Panc1 (cell line): ENCODE data around the gene NRP1. TPM values are rescaled to one million over a fixed set of nuclear protein-coding genes. Genes with fewer than 3 reads are reported as not detected.
A peak's percentile ranks its signal among the peaks of the same experiment; 100 is the strongest.

Experiments used
- ATAC-seq: fragments of 200-7000 bp; cut with Tn5 transposase; 2 replicates; pipeline ENCODE4 v1.9.1; 2020; ENCODE audit warnings: mild to moderate bottlenecking, moderate library complexity
- BruUV-seq: library from RNA; stranded (reverse); fragments of 400-500 nt; replicated peaks from 2 replicates; lab custom pipeline; 2021; lab: Mats Ljungman, UMichigan
- CTCF ChIA-PET: fragments of 300-600 bp; sonication (Branson Sonifier 250); formaldehyde crosslinking; loops from one replicate; lab custom pipeline; 2022; ENCODE audit warnings: antibody characterized with exemption; lab: Charles Lee
- POLR2A ChIA-PET: fragments of 300-600 bp; sonication (Branson Sonifier 250); formaldehyde crosslinking; loops from one replicate; lab custom pipeline; 2022; ENCODE audit warnings: antibody characterized with exemption; lab: Charles Lee
- DNase-seq: peaks from one replicate; pipeline ENCODE4 v3.0.0-alpha.2; 2010; ENCODE audit warnings: low read depth, low spot score
- H3K27ac ChIP-seq: 2 replicates; pipeline ENCODE4 v1.5.1; 2011; ENCODE audit warnings: mild to moderate bottlenecking, low read length, inconsistent platforms
- H3K27me3 ChIP-seq: fragments of 200-500 bp; sonication (Bioruptor generic); 2 replicates; pipeline ENCODE4 v1.6.0; 2014; ENCODE audit warnings: low read length, inconsistent platforms; ENCODE audit not compliant: control insufficient read depth, insufficient read depth
- H3K36me3 ChIP-seq: fragments of 200-500 bp; sonication (Bioruptor generic); 2 replicates; pipeline ENCODE4 v1.5.1; 2014; ENCODE audit warnings: inconsistent platforms, mild to moderate bottlenecking, low read length, moderate library complexity; ENCODE audit not compliant: control insufficient read depth, insufficient read depth
- H3K4me1 ChIP-seq: 2 replicates; pipeline ENCODE4 v1.5.1; 2011; ENCODE audit warnings: inconsistent platforms, mild to moderate bottlenecking, low read length, moderate library complexity; ENCODE audit not compliant: control insufficient read depth, insufficient read depth
- H3K4me3 ChIP-seq, 2 experiments: 2 replicates each; pipeline ENCODE4 v1.5.1; 2011 to 2012; ENCODE audit warnings: low read depth in 2 of 2, low read length in 2 of 2, mild to moderate bottlenecking in 2 of 2, inconsistent platforms in 1 of 2, moderate library complexity in 1 of 2
- H3K9me3 ChIP-seq: fragments of 200-500 bp; sonication (Bioruptor generic); 2 replicates; pipeline ENCODE4 v1.5.1; 2014; ENCODE audit warnings: low read depth, mild to moderate bottlenecking, inconsistent platforms, low read length, moderate library complexity; ENCODE audit not compliant: control insufficient read depth, insufficient read depth
- POLR2AphosphoS5 ChIP-seq: IDR thresholded peaks from 2 replicates; pipeline ENCODE4 v1.6.1; 2012; ENCODE audit warnings: mild to moderate bottlenecking, low read depth, low read length, moderate library complexity
- SIN3A ChIP-seq: IDR thresholded peaks from 2 replicates; pipeline ENCODE4 v1.6.1; 2012; ENCODE audit warnings: low read depth, mild to moderate bottlenecking, low read length, moderate library complexity, borderline replicate concordance; ENCODE audit not compliant: insufficient read depth
- TCF7L2 ChIP-seq: IDR thresholded peaks from 2 replicates; pipeline ENCODE4 v1.6.1; 2011; ENCODE audit warnings: mild to moderate bottlenecking, low read depth, low read length, inconsistent platforms
- in situ Hi-C: cut with HindIII; loops from 2 replicates; pipeline ENCODE4 v1.10.0; 2016; ENCODE audit warnings: low sequenced_read_pairs, low pct_unique_long_range_greater_than_20kb
- intact Hi-C: fragments of 100-400 bp; cut with micrococcal nuclease; formaldehyde crosslinking; loops from one replicate; pipeline ENCODE4 v1.10.0; 2022; ENCODE audit not compliant: unreplicated experiment
- total RNA-seq: library from RNA; stranded (reverse); gene quantifications from one replicate; pipeline ENCODE4 v1.2.1, GENCODE V29; 2021; ENCODE audit not compliant: unreplicated experiment
- TF ChIP-seq, protein P1 (sequence below), 2 experiments: IDR thresholded peaks; 2 replicates each; pipeline ENCODE4 v1.6.1; 2011 to 2012; ENCODE audit warnings: low read depth in 2 of 2, control low read depth in 1 of 2, low read length in 1 of 2, mild to moderate bottlenecking in 1 of 2, moderate library complexity in 1 of 2; ENCODE audit not compliant: insufficient read depth in 1 of 2
- TF ChIP-seq, protein P2 (sequence below): fragments of 450-650 bp; IDR thresholded peaks from 2 replicates; pipeline ENCODE4 v1.5.1; 2017; ENCODE audit warnings: mild to moderate bottlenecking

The NRP1 gene
- total RNA-seq, 1 experiment from 2014 or later, result 93.4 TPM

DNA sequence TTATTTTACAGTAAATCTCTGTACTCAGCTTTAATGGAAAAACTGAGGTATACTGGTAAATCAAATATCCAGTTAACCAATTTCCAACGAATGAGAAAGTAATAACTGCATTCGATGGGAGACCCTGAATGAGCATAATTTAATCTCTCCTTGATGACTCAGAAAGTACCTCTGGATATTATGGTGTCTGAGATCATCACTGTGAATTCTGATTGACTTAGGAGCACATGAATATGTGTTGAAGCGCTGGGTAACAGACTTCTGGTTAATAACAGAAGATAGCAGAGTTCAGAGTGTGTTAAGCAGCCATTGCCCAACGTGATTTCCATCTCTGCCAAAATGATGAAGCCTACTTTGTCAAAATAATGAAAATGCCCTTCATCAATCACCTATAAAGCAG, 116.6 kb downstream of the NRP1 start:
- no peaks in the 10 kb centered on the region for H3K9me3 ChIP-seq
- ChIA-PET POLR2A (no interaction called here), CTCF (no interaction called here)
- no peak for ATAC-seq
- DNase-seq, result no peak
- intact Hi-C loops (no loop called here), in situ Hi-C loops (no loop called here)
- H3K36me3 ChIP-seq, result peaks cover 7% of the 10 kb centered on the region; the same call in 1 of the 2 replicates
- no TSS peak for BruUV-seq
- peak overlapping the region; percentile 80 for H3K27ac ChIP-seq
- peaks cover 9% of the 10 kb centered on the region for H3K4me1 ChIP-seq
- H3K4me3 ChIP-seq, result no peak overlapping the region
- no peak for TF ChIP-seq POLR2AphosphoS5
- TF ChIP-seq, protein P1, sequence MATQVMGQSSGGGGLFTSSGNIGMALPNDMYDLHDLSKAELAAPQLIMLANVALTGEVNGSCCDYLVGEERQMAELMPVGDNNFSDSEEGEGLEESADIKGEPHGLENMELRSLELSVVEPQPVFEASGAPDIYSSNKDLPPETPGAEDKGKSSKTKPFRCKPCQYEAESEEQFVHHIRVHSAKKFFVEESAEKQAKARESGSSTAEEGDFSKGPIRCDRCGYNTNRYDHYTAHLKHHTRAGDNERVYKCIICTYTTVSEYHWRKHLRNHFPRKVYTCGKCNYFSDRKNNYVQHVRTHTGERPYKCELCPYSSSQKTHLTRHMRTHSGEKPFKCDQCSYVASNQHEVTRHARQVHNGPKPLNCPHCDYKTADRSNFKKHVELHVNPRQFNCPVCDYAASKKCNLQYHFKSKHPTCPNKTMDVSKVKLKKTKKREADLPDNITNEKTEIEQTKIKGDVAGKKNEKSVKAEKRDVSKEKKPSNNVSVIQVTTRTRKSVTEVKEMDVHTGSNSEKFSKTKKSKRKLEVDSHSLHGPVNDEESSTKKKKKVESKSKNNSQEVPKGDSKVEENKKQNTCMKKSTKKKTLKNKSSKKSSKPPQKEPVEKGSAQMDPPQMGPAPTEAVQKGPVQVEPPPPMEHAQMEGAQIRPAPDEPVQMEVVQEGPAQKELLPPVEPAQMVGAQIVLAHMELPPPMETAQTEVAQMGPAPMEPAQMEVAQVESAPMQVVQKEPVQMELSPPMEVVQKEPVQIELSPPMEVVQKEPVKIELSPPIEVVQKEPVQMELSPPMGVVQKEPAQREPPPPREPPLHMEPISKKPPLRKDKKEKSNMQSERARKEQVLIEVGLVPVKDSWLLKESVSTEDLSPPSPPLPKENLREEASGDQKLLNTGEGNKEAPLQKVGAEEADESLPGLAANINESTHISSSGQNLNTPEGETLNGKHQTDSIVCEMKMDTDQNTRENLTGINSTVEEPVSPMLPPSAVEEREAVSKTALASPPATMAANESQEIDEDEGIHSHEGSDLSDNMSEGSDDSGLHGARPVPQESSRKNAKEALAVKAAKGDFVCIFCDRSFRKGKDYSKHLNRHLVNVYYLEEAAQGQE (IDR thresholded peaks at IDR 0.05; ENCODE audit: insufficient read depth in 1 of 2, low read depth in 2 of 2, low read length in 1 of 2), result no peak
- TF ChIP-seq TCF7L2, result no peak
- TF ChIP-seq, protein P2, sequence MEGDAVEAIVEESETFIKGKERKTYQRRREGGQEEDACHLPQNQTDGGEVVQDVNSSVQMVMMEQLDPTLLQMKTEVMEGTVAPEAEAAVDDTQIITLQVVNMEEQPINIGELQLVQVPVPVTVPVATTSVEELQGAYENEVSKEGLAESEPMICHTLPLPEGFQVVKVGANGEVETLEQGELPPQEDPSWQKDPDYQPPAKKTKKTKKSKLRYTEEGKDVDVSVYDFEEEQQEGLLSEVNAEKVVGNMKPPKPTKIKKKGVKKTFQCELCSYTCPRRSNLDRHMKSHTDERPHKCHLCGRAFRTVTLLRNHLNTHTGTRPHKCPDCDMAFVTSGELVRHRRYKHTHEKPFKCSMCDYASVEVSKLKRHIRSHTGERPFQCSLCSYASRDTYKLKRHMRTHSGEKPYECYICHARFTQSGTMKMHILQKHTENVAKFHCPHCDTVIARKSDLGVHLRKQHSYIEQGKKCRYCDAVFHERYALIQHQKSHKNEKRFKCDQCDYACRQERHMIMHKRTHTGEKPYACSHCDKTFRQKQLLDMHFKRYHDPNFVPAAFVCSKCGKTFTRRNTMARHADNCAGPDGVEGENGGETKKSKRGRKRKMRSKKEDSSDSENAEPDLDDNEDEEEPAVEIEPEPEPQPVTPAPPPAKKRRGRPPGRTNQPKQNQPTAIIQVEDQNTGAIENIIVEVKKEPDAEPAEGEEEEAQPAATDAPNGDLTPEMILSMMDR, result no peak
- TF ChIP-seq SIN3A, result no peak
- no peaks in the 10 kb centered on the region for H3K27me3 ChIP-seq

- Histone ChIP-seq H3K4me1 (peaks cover 9% of the 10 kb centered on the region), H3K27me3 (no peaks in the 10 kb centered on the region), H3K9me3 (no peaks in the 10 kb centered on the region), H3K27ac (peak overlapping the region; percentile 80), H3K4me3 (no peak overlapping the region), H3K36me3 (peaks cover 5% of the 10 kb centered on the region; the same call in 1 of the 2 replicates)
- BruUV-seq, result no TSS peak
- DNase-seq, result peak; percentile 50
- in situ Hi-C loops, result no loop called here
- ATAC-seq, result peak; percentile 93
- ChIA-PET POLR2A (no interaction called here), CTCF (no interaction called here)
- TF ChIP-seq TCF7L2 (0 out of 2 replicates have a peak, but pooled peaks have one; percentile 26), SIN3A (no peak), POLR2AphosphoS5 (no peak; the same call in 1 of the 2 replicates)
- TF ChIP-seq, protein P1 (IDR thresholded peaks at IDR 0.05; ENCODE audit: insufficient read depth in 1 of 2, low read depth in 2 of 2, low read length in 1 of 2), result no peak
- TF ChIP-seq, protein P2, result no peak
- intact Hi-C loops, result no loop called here
These were observed 117.6 kb downstream of the NRP1 start for GRCh38 chr10:33216661-33217427.
